ENCODE measurements around the gene MAP3K12. TPM values are rescaled to one million over a fixed set of nuclear protein-coding genes. Genes with fewer than 3 reads are reported as not detected.

The MAP3K12 gene
- total RNA-seq, 2 experiments from 2014 or later: 7.2 to 13.4 TPM

GRCh38 chr12:53431187-53431586 is 68.1 kb downstream of the MAP3K12 start:
- peaks cover 4% of the 10 kb centered on the region for H3K4me1 ChIP-seq (ENCODE audit: insufficient read depth, low read length, poor library complexity, severe bottlenecking)
- TF ChIP-seq CTCF (conservative IDR thresholded peaks at IDR 0.05; ENCODE audit: low read length) (no peak), EZH2phosphoT487 (IDR thresholded peaks at IDR 0.05; ENCODE audit: borderline replicate concordance, low read depth, low read length) (no peak)
- no peak overlapping the region for H3K4me2 ChIP-seq (ENCODE audit: low read length)
- no peak overlapping the region for H3K27ac ChIP-seq (ENCODE audit: low read depth, low read length, poor library complexity, severe bottlenecking)
- no peak overlapping the region for H2AFZ ChIP-seq (ENCODE audit: low read length)
- ChIA-PET CTCF (ENCODE audit: unreplicated experiment) (no interaction called here), POLR2A (no interaction called here)
- BruUV-seq (replicated peaks): no TSS peak
- DNase-seq (ENCODE audit: low spot score): no peak
- intact Hi-C loops (cut with micrococcal nuclease; ENCODE audit: unreplicated experiment): no loop called here
- H3K36me3 ChIP-seq (ENCODE audit: insufficient read depth, low read length): no peaks in the 10 kb centered on the region
- no peak overlapping the region for H3K4me3 ChIP-seq (ENCODE audit: low read depth, low read length, poor library complexity, severe bottlenecking)
- H4K20me1 ChIP-seq (ENCODE audit: insufficient read depth, low read length): no peaks in the 10 kb centered on the region
- no peaks in the 10 kb centered on the region for H3K79me2 ChIP-seq (ENCODE audit: insufficient read depth, low read depth, low read length)
- H3K9me2 ChIP-seq (ENCODE audit: insufficient read depth, low read length): no peaks in the 10 kb centered on the region
- H3K9me3 ChIP-seq (ENCODE audit: low read length): no peaks in the 10 kb centered on the region

GRCh38 chr12:53430116-53430515 is 69.1 kb downstream of the MAP3K12 start:
- no peak for DNase-seq (ENCODE audit: low spot score)
- no TSS peak for BruUV-seq (replicated peaks)
- POLR2A ChIA-PET: interaction anchor here (0.8 kb wide), 1 partner anchor 52 kb away, joined by 3 read pairs; no protein-coding TSS in a partner anchor

More at GRCh38 chr12:53430116-53430515, 69.1 kb downstream of the MAP3K12 start:
- CTCF ChIA-PET (ENCODE audit: unreplicated experiment): interaction anchor here (0.9 kb wide), 1 partner anchor 85 kb away, joined by 4 read pairs; no protein-coding TSS in a partner anchor
- Histone ChIP-seq H3K27ac (ENCODE audit: low read depth, low read length, poor library complexity, severe bottlenecking) (no peak overlapping the region), H3K4me1 (ENCODE audit: insufficient read depth, low read length, poor library complexity, severe bottlenecking) (peaks cover 4% of the 10 kb centered on the region), H3K4me3 (ENCODE audit: low read depth, low read length, poor library complexity, severe bottlenecking) (no peak overlapping the region), H3K4me2 (ENCODE audit: low read length) (no peak overlapping the region), H2AFZ (ENCODE audit: low read length) (no peak overlapping the region), H4K20me1 (ENCODE audit: insufficient read depth, low read length) (no peaks in the 10 kb centered on the region), H3K9me2 (ENCODE audit: insufficient read depth, low read length) (no peaks in the 10 kb centered on the region), H3K9me3 (ENCODE audit: low read length) (no peaks in the 10 kb centered on the region), H3K36me3 (ENCODE audit: insufficient read depth, low read length) (no peaks in the 10 kb centered on the region), H3K79me2 (ENCODE audit: insufficient read depth, low read depth, low read length) (no peaks in the 10 kb centered on the region)
- intact Hi-C loops (cut with micrococcal nuclease; ENCODE audit: unreplicated experiment): no loop called here
- no peak for TF ChIP-seq EZH2phosphoT487 (IDR thresholded peaks at IDR 0.05; ENCODE audit: borderline replicate concordance, low read depth, low read length)
- no peak for TF ChIP-seq CTCF (conservative IDR thresholded peaks at IDR 0.05; ENCODE audit: low read length)

Small RNA genes within 50 kb of the gene (small RNA-seq; reads per million reads assigned to genes)
- gene AC023509.3: not detected

Other genes with a start within 250 kb of the MAP3K12 start
- 77.4 and 78.2 TPM in 2 replicates for gene ESPL1, start 231.2 kb downstream of the MAP3K12 start, total RNA-seq (2014; rRNA removed; shearing (Covaris generic))
- 121 and 137 TPM in 2 replicates for gene ESPL1, start 231.2 kb downstream of the MAP3K12 start, total RNA-seq (2022)
- gene PFDN5, start 203.9 kb downstream of the MAP3K12 start, total RNA-seq (2014; rRNA removed; shearing (Covaris generic)): 348 and 394 TPM in 2 replicates
- 264 TPM in 2 replicates for gene PFDN5, start 203.9 kb downstream of the MAP3K12 start, total RNA-seq (2022)
- gene MYG1, start 199.8 kb downstream of the MAP3K12 start, total RNA-seq (2014; rRNA removed; shearing (Covaris generic)): 41.0 and 53.4 TPM in 2 replicates
- 59.3 and 64.9 TPM in 2 replicates for gene MYG1, start 199.8 kb downstream of the MAP3K12 start, total RNA-seq (2022)
- gene AAAS, start 177.8 kb downstream of the MAP3K12 start, total RNA-seq (2014; rRNA removed; shearing (Covaris generic)): 85.5 and 95.6 TPM in 2 replicates
- 94.5 and 109 TPM in 2 replicates for gene AAAS, start 177.8 kb downstream of the MAP3K12 start, total RNA-seq (2022)
- gene SP7, start 163.1 kb downstream of the MAP3K12 start, total RNA-seq (2014; rRNA removed; shearing (Covaris generic)): 0.16 TPM in 1 of 2 replicates, not detected in the other
- gene SP7, start 163.1 kb downstream of the MAP3K12 start, total RNA-seq (2022): 0.27 TPM in 1 of 2 replicates, not detected in the other
- gene SP1, start 119.3 kb downstream of the MAP3K12 start, total RNA-seq (2014; rRNA removed; shearing (Covaris generic)): 47.3 and 58.9 TPM in 2 replicates
- 83.9 and 93.9 TPM in 2 replicates for gene SP1, start 119.3 kb downstream of the MAP3K12 start, total RNA-seq (2022)
- not detected in 2 replicates for gene AMHR2, start 75.6 kb downstream of the MAP3K12 start, total RNA-seq (2014; rRNA removed; shearing (Covaris generic))
- not detected in 2 replicates for gene AMHR2, start 75.6 kb downstream of the MAP3K12 start, total RNA-seq (2022)
- gene PRR13, start 57.7 kb downstream of the MAP3K12 start, total RNA-seq (2014; rRNA removed; shearing (Covaris generic)): 54.1 and 83.9 TPM in 2 replicates
- gene PRR13, start 57.7 kb downstream of the MAP3K12 start, total RNA-seq (2022): 219 and 230 TPM in 2 replicates
- 183 and 209 TPM in 2 replicates for gene PCBP2, start 47.4 kb downstream of the MAP3K12 start, total RNA-seq (2014; rRNA removed; shearing (Covaris generic))
- 1,015 and 1,037 TPM in 2 replicates for gene PCBP2, start 47.4 kb downstream of the MAP3K12 start, total RNA-seq (2022)
- gene TARBP2, start 1.8 kb upstream of the MAP3K12 start, total RNA-seq (2014; rRNA removed; shearing (Covaris generic)): 49.1 and 62.6 TPM in 2 replicates
- gene TARBP2, start 1.8 kb upstream of the MAP3K12 start, total RNA-seq (2022): 41.8 and 45.9 TPM in 2 replicates
- gene NPFF, start 8.0 kb upstream of the MAP3K12 start, total RNA-seq (2014; rRNA removed; shearing (Covaris generic)): not detected in 2 replicates
- gene NPFF, start 8.0 kb upstream of the MAP3K12 start, total RNA-seq (2022): not detected in 2 replicates
- 5.9 and 6.8 TPM in 2 replicates for gene ATF7, start 126.9 kb upstream of the MAP3K12 start, total RNA-seq (2014; rRNA removed; shearing (Covaris generic))
- gene ATF7, start 126.9 kb upstream of the MAP3K12 start, total RNA-seq (2022): 23.2 and 26.5 TPM in 2 replicates
- 423 and 500 TPM in 2 replicates for gene ATP5MC2, start 176.6 kb upstream of the MAP3K12 start, total RNA-seq (2014; rRNA removed; shearing (Covaris generic))
- 374 and 417 TPM in 2 replicates for gene ATP5MC2, start 176.6 kb upstream of the MAP3K12 start, total RNA-seq (2022)
- gene CALCOCO1, start 228.0 kb upstream of the MAP3K12 start, total RNA-seq (2014; rRNA removed; shearing (Covaris generic)): 12.8 and 18.9 TPM in 2 replicates
- 25.1 and 30.9 TPM in 2 replicates for gene CALCOCO1, start 228.0 kb upstream of the MAP3K12 start, total RNA-seq (2022)